A204.1 (cell line): ENCODE results near the gene OR6Y1.

Source experiments
- FAIRE-seq: peaks from 2 replicates; lab custom pipeline; 2012; peaks lifted over from hg19 to GRCh38; lab: Jason Lieb, UNC

Gene OR6Y1

DNA sequence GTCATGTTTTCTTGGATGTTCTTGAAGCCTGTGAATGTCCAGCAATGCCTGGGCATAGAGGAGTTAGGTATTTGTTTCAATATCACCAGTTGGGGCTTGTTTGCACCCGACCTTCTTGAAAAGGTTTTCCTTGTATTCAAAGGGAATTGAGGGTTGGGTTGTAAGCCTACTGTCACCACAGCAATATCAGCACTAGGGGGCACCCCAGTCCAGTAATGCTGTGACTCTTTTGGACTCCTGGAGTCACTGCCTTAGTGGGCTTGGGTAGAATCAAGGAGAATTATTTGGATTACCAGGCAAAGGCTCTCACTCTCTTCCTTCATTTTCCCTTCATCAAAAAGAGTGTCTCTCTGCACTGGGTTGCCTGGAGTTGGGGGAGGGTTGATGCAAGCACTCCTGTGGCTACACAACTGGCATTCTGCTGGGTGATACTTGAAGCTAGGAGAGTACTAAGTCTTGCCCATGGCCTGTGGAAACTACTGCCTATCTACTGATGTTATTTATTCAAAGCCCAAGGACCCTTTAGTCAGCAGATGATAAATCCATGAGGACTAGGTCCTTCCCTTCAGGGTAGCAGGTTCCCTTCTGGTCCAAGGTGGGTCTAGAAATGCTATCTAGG, 47.7 kb downstream of the OR6Y1 start:
- FAIRE-seq, result no peak

DNA sequence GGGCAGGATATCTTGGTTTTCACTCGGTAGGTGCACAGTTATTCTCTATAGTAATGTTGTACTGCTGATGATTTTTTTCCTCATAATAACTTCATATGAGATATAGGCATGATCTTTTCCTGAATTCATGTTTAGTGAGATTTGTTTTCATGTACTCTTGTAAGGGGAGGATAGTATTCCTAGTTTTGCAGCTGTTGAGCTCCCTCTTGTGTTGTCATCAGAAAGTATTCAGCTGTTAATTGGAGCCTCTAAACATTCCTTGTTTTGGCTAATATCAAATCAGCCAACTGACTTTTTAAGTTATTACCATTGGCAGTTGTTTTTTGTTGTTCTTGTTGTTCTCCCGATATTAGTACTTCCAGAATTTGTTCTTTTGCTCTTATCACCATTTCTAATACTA, 57.8 kb downstream of the OR6Y1 start:
- FAIRE-seq, result no peak

DNA sequence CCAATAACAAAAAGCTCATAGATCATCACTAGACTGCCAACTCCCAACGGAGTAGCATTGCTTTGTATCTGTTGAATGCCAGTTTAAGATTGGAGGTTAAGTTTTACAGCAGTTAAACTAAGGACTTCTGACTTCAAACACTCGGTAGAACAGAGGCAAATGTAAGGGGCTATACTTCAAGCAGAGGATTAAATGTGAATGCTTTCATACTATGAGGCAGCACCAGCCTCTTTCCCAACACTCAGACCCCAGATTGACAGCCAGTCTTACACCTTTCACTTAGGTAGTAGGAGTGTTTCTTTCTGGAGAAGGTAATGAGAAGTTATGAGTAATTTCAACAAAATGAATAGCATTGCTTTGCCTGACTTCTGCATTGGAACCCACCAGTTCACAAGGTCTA, 59.4 kb downstream of the OR6Y1 start:
- FAIRE-seq, result no peak
